HCT116 (cell line): ENCODE measurements around the gene ENTHD1.
"Not testable (repeated sequence)": the region's sequence is repeated elsewhere in the genome, so short reads cannot be mapped to it uniquely, and the experiment has no call there.

Experiments
- EGR1 ChIP-seq: IDR thresholded peaks from 2 replicates; pipeline ENCODE4 v1.6.1; 2012; ENCODE audit warnings: low read depth
- EZH2 ChIP-seq: fragments of 200-600 bp; sonication (generic); IDR thresholded peaks from 2 replicates; pipeline ENCODE4 v1.6.1; 2017; ENCODE audit warnings: antibody characterized with exemption, mixed run types
- FOSL1 ChIP-seq: IDR thresholded peaks from 2 replicates; pipeline ENCODE4 v1.6.1; 2012; ENCODE audit warnings: low read depth
- RAD21 ChIP-seq: IDR thresholded peaks from 2 replicates; pipeline ENCODE4 v1.6.1; 2012; ENCODE audit warnings: low read depth, mild to moderate bottlenecking
- SRF ChIP-seq: IDR thresholded peaks from 2 replicates; pipeline ENCODE4 v1.6.1; 2012; ENCODE audit warnings: low read depth
- TCF7L2 ChIP-seq: IDR thresholded peaks from 2 replicates; pipeline ENCODE4 v1.7.0; 2011; ENCODE audit warnings: borderline replicate concordance, inconsistent platforms; ENCODE audit not compliant: insufficient read depth, insufficient read length; ENCODE audit errors: extremely low read depth
- ZNF274 ChIP-seq: fragments of 200-500 bp; sonication (Bioruptor generic); IDR thresholded peaks from 2 replicates; pipeline ENCODE4 v1.6.1; 2014; ENCODE audit warnings: mild to moderate bottlenecking, low read depth, low read length, inconsistent platforms
- TF ChIP-seq, protein P1 (sequence below), 3 experiments: fragments of 200-600 bp in 1 of 3; sonication (generic) in 1 of 3; IDR thresholded peaks in 2 of 3; conservative IDR thresholded peaks in 1 of 3; 2 replicates each; pipeline ENCODE4 v1.5.1; 2012 to 2017; ENCODE audit warnings: low read depth in 2 of 3, low read length in 2 of 3, antibody characterized with exemption in 1 of 3, borderline replicate concordance in 1 of 3, control low read depth in 1 of 3, mild to moderate bottlenecking in 1 of 3, mixed read lengths in 1 of 3, mixed run types in 1 of 3, moderate library complexity in 1 of 3; ENCODE audit not compliant: insufficient read depth in 1 of 3

DNA sequence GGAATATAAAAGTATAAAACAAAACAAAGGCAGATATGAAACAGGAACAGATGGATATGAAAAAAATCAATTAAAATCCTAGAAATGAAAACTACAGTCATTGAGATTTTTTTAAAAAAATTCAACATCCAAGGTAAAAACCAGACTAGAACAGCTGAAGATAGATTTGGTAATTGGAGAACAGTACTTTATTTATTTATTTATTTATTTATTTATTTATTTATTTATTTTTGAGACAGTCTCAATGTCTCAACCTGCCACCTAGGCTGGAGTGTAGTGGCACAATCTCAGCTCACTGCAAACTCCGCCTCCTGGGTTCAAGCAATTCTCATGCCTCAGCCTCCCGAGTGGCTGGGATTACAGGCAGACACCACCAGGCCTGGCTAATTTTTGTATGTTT lies 23.8 kb downstream of the ENTHD1 start:
- TF ChIP-seq, protein P1, sequence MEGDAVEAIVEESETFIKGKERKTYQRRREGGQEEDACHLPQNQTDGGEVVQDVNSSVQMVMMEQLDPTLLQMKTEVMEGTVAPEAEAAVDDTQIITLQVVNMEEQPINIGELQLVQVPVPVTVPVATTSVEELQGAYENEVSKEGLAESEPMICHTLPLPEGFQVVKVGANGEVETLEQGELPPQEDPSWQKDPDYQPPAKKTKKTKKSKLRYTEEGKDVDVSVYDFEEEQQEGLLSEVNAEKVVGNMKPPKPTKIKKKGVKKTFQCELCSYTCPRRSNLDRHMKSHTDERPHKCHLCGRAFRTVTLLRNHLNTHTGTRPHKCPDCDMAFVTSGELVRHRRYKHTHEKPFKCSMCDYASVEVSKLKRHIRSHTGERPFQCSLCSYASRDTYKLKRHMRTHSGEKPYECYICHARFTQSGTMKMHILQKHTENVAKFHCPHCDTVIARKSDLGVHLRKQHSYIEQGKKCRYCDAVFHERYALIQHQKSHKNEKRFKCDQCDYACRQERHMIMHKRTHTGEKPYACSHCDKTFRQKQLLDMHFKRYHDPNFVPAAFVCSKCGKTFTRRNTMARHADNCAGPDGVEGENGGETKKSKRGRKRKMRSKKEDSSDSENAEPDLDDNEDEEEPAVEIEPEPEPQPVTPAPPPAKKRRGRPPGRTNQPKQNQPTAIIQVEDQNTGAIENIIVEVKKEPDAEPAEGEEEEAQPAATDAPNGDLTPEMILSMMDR (IDR thresholded peaks at IDR 0.05 in 2 of 3, conservative IDR thresholded peaks at IDR 0.05 in 1 of 3; ENCODE audit: borderline replicate concordance in 1 of 3, insufficient read depth in 1 of 3, low read depth in 2 of 3, low read length in 2 of 3), result not testable (repeated sequence)
- not testable (repeated sequence) for TF ChIP-seq ZNF274, EZH2, TCF7L2, SRF, FOSL1, RAD21, EGR1
